NCI-H2171 (cell line): Measurements from ENCODE around the gene CLIP1.

ENCODE experiments used
- DNase-seq: peaks from one replicate; lab custom pipeline; 2025; lab: John Stamatoyannopoulos, UW

The CLIP1 gene

DNA sequence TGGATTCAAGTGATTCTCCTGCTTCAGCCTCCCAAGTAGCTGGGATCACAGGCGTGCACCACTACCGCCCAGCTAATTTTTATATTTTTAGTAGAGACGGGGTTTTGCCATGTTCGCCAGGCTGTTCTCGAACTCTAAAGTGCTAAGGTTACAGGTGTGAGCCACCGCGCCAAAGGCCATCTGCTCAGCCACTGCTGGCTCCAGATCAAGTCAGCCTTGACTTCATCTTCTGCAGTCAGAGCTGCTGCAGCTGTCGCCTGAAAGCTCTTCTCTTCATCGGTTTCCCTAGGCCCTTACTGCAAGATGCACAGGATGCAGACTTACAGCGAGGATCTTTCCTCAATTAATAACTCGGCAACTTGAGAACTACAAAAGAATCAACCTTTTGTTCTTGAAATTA lies 66.8 kb downstream of the CLIP1 start:
- peak; percentile 78 for DNase-seq

- DNase-seq: peak; percentile 9
Measured at GRCh38 chr12:122354958-122355641, 67.4 kb downstream of the CLIP1 start.

DNA sequence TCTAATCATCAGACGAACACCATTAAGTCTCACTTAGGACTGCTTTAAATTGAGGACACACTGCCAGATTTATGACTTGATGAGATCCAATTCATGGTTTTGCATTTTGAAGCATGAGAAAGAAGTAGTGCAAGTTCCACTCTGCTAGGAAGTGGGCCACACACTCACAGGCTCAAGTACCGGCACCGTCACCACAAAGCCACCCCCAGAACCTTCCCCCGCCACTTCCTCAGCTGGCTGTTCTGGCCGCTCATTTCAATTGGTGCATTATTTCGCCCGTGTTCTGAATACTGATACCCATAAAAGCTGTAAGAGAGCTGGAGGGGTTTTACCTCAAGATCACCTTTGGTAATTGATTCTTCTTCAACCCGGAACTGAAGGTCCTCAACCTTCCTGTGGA lies 70.1 kb downstream of the CLIP1 start:
- DNase-seq: no peak

DNA sequence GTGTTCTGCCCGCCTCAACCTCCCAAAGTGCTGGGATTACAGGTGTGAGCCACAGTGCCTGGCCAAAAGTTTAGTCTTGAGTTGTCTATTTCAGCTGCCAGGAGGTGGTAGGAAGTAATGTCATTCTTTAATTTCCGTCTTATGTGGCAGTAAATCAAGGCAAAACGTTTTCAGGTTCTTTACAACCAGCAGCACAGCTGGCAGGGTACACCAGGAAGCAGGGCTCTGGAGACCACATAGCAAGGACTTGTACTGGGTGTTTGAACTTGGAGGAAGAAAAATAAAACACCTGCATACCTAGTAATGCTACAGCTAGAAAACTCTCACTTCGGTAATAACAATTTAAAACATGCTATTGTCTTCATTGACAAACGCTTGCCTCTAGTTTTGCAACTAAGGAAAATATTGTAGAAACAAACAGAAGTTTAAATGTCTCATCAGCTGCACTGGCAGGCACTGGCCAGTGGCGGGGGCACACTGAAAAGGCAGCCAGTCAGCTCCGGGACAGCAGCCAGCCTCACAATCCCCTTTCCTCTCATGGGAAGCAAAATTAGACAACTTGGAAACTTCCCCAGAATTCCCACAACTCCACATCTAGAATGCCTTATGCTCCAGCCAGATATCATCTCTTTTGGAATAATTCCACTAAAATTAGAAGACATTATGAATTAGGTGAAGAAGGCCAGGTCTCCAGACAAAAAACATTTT lies 72.2 kb downstream of the CLIP1 start:
- DNase-seq: no peak

GRCh38 chr12:122349078-122349477 lies 73.4 kb downstream of the CLIP1 start:
- no peak for DNase-seq

DNA sequence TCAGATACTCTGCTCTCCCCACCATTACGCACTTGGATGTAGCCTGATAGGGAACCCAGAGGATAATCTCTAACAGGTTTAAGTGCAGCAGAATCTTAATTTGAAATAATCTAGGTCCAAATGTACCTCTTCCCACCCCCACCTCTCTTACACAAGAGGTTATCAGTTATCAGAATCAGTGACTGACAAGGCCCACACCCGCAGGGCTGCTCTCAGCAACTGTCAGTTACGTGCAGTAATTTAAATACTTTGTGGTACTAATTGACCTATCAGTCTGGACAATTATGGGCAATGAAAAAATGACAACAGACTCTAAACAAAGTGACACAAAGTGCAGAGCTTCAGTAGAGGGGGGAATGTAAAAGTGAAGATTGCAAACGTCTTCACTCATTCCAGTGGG lies 74.0 kb downstream of the CLIP1 start:
- DNase-seq: no peak

- DNase-seq: no peak
Measured at GRCh38 chr12:122346054-122346453, 76.4 kb downstream of the CLIP1 start.

DNA sequence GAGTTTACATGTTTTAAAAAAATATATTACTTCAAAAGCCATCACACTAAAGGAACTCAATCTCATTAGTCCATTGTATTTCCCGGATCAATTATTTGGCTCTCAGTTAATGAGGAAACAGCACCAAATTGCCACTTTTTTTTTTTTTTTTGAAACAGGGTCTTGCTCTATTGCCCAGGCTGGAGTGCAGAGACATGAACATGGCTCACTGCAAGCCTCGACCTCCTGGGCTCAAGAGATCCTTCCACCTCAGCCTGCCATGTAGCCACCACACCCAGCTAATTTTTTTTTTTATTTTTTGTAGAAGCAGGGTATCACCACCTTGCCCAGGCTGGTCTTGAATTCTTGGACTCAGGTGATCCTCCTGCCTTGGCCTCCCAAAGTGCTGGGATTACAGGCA lies 77.4 kb downstream of the CLIP1 start:
- no peak for DNase-seq

GRCh38 chr12:122336015-122336946 lies 86.2 kb downstream of the CLIP1 start:
- no peak for DNase-seq

GRCh38 chr12:122333142-122334087 lies 89.1 kb downstream of the CLIP1 start:
- no peak for DNase-seq

GRCh38 chr12:122327494-122328385 lies 94.7 kb downstream of the CLIP1 start:
- no peak for DNase-seq

DNA sequence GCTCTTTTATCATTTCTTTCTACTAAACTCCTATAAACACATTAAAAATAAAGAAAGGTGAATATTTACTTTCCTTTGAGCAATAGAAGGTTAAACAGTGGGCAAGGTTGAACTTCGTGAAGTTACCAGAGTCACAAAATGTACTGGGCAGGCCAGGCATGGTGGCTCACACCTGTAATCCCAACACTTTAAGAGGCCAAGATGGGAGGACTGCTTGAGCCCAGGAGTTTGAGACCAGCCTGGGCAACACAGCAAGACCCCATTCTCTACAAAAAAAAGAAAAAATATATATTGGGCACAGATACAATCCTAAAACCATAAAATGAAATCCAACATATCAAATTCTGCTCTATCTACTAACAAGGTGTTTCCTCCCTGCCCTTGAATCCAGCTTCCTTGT lies 95.5 kb downstream of the CLIP1 start:
- DNase-seq: no peak

DNA sequence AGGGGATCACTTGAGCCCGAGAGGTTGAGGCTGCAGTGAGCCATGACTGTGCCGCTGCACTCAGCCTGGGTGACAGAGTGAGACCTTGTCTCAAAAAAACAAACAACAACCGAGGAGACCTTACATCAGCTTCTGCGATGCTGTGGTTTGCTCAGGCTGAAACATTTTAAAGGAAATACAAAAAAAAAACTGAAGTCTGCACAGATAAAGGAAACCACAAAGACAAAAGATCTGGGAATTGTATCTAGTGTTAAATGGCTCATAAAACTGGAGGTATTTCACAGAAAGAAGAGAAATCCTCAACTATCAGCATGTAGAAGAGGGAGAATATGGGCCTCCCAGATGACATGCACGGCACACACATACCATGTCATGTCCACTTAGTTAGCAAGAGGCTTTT lies 95.9 kb downstream of the CLIP1 start:
- DNase-seq: no peak

GRCh38 chr12:122323311-122324019 lies 99.0 kb downstream of the CLIP1 start:
- no peak for DNase-seq

GRCh38 chr12:122322501-122322900 lies 100.0 kb downstream of the CLIP1 start:
- DNase-seq: no peak

DNA sequence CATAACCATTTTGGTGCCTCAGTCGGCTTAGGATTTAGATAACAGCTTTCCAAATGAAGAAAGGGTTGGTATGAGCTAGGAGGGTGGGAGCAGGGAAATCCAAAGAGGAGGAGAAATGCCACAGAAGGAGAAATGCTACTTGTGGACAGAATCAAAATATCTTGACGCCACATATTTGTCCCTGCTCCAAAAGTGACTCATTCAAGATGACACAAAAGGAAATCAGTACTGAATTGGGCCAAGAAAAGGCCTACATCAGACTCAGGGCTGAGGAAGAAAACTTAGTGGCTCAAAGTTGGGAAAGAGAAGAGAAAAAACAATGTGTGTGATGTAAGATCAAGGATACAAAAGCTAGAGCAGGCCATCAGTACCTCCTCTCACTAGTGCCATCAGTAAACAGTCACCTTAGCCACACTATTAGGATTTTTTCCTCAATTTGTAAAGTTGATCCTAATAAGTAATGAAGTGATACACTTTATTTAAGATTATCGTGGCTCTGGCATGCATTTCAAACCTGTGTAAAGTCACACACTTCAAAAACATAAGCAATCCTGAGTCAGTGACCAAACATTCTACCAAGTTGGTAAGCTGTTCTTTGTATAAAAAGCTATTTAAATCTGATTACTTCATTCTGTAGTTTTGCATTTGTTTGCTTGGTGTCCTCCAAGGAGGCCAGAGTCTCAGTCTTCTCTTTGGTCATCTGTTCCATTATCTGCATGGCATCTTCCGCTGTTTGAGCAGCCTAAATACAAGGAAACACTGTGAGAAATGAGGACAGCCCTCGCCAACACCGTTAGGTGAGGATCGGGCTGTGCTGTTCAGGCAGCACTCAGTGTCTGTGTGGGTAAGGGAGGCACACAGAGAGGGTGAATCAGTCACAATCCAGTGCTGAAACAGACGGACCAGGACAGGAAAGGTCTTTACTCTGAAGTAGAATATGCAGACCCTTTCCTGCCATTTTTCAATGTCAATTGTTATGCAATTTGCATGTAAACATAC lies 103.6 kb downstream of the CLIP1 start:
- DNase-seq: no peak

GRCh38 chr12:122312926-122313325 lies 109.5 kb downstream of the CLIP1 start:
- DNase-seq: no peak

DNA sequence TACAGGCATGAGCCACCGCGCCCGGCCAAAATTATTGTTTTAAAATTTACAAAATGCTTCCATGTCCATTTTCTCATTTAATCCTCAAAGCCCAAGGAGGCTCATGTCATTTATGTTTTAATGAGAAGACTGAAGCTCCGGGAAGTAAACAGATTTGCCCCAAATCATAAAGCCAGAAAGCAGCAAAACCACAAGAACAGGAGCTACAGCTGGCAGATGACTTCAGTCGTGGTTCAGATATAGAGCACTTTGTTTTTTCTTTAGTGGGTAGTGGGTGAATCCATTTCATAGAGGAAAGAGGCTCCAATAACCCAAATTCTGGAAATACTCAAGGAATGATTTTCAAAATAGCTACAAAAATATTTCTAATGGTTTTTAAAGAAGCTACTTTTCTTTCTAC lies 110.8 kb downstream of the CLIP1 start:
- DNase-seq: no peak
